Measurements from ENCODE around the gene PEAK3.

The PEAK3 gene

GRCh38 chr19:2249880-2250765, 31.9 kb downstream of the PEAK3 start:
- no peak for DNase-seq (ENCODE audit: low read depth)

GRCh38 chr19:2249010-2249866, 32.7 kb downstream of the PEAK3 start, which contains the start of gene AMH:
TSS of gene AMH (plus strand) at chr19:2249323. CDS start at chr19:2249333, 10 bp downstream.
- DNase-seq (ENCODE audit: low read depth) = no peak

GRCh38 chr19:2248136-2249009, 33.6 kb downstream of the PEAK3 start:
- DNase-seq (ENCODE audit: low read depth) = no peak

- DNase-seq (ENCODE audit: low read depth) = no peak
These were observed 34.4 kb downstream of the PEAK3 start for GRCh38 chr19:2247433-2248101.

GRCh38 chr19:2246801-2247361, 35.1 kb downstream of the PEAK3 start:
- no peak for DNase-seq (ENCODE audit: low read depth)

DNA sequence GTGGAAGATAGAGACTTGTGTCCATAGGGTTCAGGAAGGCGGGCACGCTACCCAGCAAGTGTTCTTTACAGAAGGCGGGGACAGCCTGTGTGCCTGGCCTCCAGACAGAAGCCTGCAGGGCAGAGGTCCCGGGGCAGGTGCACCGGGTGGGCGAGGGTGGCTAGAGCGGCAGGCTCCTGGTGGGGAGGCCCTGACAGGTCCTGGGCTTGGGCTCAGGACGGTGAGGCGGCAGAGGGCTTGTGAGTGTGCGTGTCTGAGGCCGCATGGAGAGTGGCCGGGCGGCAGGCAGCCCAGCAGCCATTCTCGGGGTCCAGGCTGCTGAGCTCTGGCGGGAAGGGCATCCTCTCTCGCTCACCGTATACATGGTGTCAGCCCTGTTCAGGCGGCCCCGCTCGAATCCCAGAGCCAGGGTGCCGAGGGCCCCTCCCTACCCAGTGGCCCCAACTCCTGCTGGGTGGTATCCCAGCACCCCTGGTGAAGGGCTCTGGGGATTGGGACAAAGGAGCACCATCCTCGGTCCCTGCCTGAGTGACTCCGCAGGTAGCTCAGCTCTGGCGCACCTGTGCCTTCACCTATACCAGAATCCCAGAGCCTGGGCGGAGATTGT, 35.9 kb downstream of the PEAK3 start:
- DNase-seq (ENCODE audit: low read depth) = no peak

GRCh38 chr19:2245273-2245672, 36.7 kb downstream of the PEAK3 start:
- DNase-seq (ENCODE audit: low read depth) = no peak

DNA sequence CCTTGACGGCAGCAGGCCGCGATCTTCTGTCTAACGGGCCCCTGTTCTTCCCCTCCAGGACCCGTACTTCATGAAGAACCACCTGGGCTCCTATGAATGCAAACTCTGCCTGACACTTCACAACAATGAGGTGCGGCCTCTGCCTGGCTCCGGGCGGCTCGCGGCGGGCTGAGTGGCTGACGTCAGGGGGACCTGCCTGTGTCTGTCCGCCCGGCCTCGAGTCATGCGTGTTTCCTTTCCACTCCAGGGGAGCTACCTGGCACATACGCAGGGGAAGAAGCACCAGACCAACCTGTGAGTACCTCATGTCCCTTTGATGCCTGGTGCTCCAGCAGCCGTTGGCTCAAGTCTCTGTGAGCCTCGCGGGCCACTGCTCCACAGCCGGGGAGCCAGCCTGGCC, 37.5 kb downstream of the PEAK3 start:
- no peak for DNase-seq (ENCODE audit: low read depth)

DNA sequence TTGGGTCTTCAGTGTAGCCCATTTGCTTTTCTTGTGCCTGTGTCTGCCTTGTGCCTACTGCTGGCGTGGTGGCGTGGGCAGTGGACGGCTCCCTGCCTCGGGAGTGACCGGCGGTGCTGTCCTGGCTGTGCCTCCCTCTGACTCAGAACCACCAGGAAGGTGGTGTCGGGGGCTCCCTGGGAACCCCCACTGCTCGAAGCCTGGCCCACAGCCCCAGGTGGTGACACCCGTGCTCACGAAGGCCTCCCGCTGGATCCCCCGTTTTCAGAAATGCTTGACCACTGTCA, 37.9 kb downstream of the PEAK3 start:
- DNase-seq (ENCODE audit: low read depth) = no peak

GRCh38 chr19:2243274-2244124, 38.5 kb downstream of the PEAK3 start:
- DNase-seq (ENCODE audit: low read depth) = no peak

DNA sequence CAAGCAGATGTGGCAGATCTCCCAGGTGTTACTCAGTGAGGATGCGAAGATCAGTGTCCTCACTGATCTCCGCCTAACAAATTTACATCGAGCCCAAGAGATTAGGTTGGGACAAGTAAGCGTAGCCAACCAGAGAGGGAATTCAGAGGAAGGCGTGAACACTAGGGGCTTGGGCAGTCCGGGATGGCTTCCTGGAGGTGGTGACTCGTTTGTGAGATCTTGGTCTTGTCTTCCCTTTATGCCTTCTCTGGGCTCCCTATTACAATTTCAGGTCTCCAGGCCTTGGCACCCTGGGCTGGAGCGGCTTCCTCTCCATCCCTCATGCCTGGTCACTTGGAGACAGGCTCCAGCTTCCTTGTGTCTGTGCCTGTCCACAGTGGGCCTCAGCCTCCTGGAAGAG, 39.2 kb downstream of the PEAK3 start:
- no peak for DNase-seq (ENCODE audit: low read depth)

DNA sequence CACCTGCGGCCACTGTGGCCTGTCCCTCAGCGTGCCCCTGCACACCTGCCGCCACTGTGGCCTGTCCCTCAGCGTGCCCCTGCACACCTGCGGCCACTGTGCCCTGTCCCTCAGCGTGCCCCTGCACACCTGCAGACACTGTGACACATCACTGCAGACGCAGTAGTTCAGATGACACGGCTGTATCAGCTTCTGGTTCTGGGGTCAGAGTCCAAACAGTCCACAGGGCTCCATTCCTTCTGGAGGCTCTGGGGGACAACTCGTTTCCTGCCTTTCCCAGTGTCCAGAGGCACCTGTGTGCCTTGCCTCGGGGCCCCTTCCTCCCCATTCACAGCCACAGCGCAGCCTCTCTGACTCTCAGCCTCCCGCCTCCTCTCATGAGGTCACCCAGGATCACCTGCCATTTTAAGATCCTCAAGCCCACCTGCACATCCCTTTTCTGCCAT, 39.9 kb downstream of the PEAK3 start:
- DNase-seq (ENCODE audit: low read depth) = no peak

DNA sequence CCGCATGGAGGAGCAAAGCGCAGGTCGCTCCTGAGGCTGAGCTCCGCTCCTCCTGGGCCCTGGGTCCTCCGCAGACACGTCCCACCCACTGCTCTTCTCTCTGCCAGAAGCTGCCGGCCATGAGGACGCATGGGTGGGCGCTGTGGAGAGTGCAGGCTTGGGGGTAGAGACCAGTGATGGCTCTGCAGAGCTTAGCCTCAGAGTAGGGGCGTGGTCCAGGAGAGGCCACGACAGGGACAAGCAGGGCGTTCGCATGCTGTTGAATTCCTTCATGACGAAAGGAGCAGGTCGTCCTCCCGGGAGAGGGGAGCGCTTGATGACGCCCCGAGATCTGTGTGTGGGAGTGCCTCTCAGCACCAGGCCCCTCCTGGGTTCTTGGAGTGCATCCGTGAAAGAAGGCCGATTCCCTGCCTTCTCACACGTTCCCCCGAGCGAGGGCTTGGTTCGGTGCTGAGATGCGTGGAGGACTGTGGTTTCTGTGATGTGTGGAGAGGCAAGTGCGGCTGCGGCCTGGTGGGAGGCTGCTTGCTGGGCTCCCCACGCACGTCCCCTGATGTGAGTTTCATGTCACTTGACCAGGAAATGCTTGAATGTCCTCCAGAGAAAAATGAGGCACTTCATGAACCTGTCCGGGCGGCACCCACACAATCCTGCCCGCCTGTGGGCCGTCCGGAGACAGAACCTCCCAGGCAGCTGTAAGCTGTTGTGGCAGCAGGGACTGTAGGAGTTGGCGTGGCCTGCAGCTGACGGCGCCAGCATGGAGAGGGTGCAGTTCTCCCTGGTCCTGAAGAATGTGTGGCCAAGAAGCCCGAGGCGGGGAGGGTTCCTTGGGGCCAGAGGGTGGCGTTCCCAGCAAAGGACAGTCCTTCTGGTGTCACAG, 40.9 kb downstream of the PEAK3 start:
- no peak for DNase-seq (ENCODE audit: low read depth)

GRCh38 chr19:2239771-2240770, 41.9 kb downstream of the PEAK3 start:
- no peak for DNase-seq (ENCODE audit: low read depth)

GRCh38 chr19:2239173-2239572, 42.8 kb downstream of the PEAK3 start:
- DNase-seq (ENCODE audit: low read depth) = no peak

DNA sequence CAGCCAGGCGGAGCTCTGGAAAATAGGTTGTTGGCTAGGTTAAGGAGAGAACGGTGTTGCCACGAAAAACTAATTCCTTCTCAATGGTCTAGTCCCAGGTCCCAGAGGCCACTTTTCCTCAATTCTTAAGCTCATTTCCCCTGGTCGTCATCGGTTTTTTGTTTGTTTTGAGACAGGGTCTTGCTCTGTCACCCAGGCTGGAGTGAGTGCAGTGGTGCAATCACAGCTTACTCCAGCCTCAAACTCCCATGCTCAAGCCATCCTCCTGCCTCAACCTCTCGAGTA, 44.2 kb downstream of the PEAK3 start:
- DNase-seq (ENCODE audit: low read depth) = no peak

- DNase-seq (ENCODE audit: low read depth) = no peak
These were observed 44.7 kb downstream of the PEAK3 start for GRCh38 chr19:2237051-2237868.
